ENCODE data around the gene KLF3.
A peak's percentile ranks its signal among the peaks of the same experiment; 100 is the strongest.

KLF3 gene

DNA sequence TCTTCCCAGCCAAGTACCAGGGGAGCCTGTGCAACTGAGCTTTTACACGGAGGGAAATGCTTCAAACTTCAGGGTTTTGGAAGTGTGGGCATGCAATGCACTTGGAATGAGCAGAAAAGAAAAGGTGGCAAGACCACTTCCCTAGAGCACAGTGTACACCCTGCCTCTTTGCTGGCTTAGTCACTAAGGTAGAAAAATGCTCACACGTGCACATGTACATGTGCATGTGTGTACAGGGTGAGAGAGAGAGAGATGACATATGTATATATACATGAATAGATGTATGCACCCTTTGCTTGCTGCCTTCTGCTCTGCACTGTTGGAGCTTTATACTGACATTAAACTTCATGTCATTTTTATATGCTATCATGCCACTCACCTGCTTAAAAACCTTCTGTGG is 7.9 kb upstream of the KLF3 start:
- no peak for DNase-seq

- DNase-seq: no peak
Observed at GRCh38 chr4:38659346-38659745, 4.7 kb upstream of the KLF3 start.

- DNase-seq: no peak
Observed at GRCh38 chr4:38660838-38661237, 3.2 kb upstream of the KLF3 start.

GRCh38 chr4:38661371-38661770 is 2.6 kb upstream of the KLF3 start:
- no peak for DNase-seq

GRCh38 chr4:38662522-38663089 is 1.4 kb upstream of the KLF3 start:
- no peak for DNase-seq

- DNase-seq: peak in 8 of 14 donors; percentile 66 to 92 (median 70)
Observed at GRCh38 chr4:38663090-38663800, 754 bp upstream of the KLF3 start.

DNA sequence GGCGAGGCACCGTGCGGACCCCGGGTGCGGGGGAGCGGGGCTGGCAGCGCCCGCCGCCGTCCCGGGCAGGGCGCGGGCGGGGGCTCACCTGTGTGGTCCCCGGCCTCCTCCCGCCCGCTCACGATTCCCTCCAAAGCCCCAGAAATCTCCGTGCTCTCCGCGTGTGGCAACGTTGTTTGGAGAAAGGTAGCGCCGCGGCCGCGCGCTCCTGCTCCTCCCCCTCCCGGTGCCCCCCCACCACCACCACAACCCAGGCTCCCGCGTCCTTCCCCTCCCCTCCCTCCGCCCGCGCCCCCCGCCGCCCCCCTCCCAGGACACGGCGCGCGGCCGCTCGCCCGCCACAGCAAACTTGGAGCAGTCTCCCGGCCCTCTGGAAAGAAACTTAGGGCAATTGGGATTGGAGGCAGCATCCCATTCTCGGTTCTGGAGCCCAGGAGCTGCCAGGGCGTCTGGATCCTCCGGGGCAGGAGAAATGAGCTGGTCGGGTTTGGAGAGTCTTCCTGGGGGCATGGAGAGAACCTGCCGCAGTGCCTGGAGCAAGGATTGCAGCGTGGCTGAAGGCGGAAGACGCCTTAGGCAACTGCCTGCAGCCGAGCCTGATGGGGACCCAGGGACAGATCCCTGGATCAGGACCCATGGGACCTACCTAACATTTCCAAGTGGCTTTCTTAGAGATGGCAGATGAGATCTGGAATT is 855 bp downstream of the KLF3 start:
- peak in 12 of 14 donors; percentile 44 to 85 (median 74) for DNase-seq

GRCh38 chr4:38665551-38666411 is 1.8 kb downstream of the KLF3 start:
- peak in 1 of 14 donors; percentile 26 for DNase-seq

DNA sequence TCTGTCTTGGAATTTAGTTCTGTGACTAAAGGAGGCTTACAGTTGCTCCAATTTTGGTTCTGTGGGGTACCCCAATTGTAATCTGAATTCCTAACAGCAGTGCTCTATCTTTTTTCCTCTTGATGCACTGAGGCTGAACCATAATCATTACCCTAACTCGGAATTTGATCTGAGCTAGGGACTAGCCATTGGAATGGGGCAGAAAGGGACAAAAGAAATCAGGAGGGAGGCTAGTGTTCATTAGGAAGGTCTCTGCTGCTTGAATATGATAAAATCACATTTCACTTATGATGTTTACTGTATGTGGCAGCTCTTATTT is 2.7 kb downstream of the KLF3 start:
- DNase-seq: peak in 2 of 14 donors; percentile 53 to 83

GRCh38 chr4:38667085-38667893 is 3.3 kb downstream of the KLF3 start:
- peak in 13 of 14 donors; percentile 26 to 81 (median 66) for DNase-seq

DNA sequence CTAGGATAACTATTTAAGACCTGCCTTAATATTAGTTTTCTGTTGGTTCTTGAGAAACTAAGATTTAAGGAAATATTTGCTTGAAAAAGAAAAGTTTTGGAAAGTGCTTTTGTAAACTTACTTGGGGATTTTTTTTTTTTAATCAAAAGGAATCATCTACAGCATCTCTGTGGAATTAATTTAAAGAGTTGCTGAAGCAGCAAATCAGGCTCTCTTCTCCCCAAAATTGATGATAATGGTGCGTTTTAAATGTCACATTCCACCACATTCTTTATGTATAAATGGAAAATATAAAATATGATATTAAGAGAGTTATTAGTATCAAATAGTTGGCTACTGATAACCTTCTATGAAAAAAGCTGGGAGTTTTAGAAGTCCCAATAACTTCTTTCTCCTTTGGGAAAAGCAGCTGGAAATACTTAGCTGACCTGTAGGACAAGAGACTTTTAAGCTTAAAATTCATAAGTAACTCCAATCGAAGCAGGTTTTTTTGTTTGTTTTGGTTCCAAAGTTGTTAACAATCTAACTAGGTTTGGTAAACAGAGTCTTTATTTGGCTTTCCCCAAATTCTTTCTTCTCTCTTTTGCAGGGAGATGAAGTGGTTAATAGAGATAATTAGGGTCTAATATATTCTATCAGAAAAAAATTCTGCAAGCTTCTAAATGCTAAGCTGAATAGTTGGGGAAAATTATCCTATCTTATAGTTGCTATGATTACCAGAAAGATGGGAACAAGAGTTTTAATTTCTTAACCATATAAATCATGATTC is 4.4 kb downstream of the KLF3 start:
- no peak for DNase-seq

GRCh38 chr4:38669208-38669607 is 5.2 kb downstream of the KLF3 start:
- DNase-seq: no peak

DNA sequence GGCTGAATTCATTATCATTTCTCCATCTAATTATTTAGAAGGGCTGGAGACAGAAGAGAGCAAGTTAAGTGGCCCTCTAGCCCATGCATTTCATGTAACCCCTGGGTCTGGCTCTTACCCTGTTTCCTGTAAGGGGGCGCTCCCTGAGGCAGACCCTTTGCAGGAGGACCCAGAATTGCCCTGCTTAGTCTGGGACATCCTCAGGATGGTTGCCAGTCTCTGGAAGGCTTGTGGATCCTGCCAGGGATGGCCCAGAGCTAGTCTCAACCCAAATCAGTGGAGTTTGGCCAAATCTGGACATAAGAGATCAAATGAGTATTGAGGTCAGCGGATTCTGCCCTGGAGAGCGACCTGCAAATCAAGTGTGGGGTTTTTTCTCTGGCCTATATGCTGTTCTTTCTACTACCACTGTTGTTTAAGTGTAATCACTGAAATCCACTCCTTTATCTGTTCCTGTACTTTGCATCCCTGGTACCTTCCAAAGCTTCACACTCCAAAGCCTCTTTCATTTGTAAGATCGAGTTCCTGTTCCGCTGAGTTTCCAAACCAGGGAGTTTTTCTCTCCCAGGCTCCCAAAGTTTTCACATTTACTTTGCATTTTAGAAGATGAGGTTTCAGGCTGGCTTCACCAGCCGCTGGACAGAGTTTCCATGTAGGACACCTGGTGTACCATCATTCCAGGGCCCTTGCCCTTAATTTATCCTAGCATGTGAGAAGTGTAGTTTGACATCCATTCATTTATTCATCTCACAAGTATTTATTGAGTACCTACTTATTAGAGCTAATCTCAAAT is 6.3 kb downstream of the KLF3 start:
- DNase-seq: no peak

DNA sequence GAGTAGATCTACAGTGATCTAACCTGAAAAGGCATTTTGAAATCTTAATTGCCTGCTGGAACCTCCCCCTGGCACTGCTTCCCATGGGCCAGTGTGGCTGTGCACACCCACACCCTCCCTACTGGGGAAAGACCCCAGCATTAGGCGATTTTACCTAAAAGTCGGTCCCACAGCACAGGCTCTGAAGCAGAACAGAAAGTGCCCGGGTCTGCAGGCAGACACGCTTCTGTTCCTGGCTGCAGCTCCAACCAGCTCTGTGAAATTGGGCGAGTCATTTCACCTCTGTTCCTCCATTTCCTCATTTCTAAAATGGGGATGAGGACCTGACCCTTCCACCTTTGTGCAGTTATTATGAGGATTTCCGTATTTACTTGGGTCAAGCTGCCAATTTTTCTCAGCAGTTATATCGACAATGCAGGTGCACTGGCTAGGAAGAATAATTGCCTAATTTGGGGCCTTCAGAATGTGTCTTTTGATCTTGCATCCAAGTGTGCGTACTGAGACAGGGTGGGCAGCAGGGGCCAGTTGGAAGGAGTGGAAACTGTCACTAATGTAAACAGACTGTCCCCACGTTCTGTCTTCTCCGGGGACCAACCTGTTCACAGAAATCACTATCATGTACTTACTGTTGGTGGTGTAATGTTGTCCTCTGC is 7.1 kb downstream of the KLF3 start:
- peak in 1 of 14 donors; percentile 11 for DNase-seq

DNA sequence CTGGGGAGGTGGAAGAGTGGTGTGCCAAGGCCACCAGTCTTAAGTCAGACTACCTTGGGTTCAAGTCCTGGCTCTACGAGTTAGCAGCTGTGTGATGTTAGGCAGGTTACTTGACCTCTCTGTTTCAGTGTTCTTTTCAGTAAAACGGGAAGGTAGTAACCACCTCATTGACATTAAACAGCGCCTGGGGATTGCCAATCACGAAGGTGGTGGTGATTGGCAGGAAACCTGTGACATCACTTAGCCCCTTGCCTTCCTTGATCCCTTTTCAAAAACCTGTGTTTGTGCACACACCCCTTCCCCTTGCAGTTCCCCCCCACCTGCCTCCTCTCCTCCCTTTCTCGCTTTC is 7.6 kb downstream of the KLF3 start:
- DNase-seq: no peak

GRCh38 chr4:38672074-38672396 is 8.0 kb downstream of the KLF3 start:
- DNase-seq: no peak

DNA sequence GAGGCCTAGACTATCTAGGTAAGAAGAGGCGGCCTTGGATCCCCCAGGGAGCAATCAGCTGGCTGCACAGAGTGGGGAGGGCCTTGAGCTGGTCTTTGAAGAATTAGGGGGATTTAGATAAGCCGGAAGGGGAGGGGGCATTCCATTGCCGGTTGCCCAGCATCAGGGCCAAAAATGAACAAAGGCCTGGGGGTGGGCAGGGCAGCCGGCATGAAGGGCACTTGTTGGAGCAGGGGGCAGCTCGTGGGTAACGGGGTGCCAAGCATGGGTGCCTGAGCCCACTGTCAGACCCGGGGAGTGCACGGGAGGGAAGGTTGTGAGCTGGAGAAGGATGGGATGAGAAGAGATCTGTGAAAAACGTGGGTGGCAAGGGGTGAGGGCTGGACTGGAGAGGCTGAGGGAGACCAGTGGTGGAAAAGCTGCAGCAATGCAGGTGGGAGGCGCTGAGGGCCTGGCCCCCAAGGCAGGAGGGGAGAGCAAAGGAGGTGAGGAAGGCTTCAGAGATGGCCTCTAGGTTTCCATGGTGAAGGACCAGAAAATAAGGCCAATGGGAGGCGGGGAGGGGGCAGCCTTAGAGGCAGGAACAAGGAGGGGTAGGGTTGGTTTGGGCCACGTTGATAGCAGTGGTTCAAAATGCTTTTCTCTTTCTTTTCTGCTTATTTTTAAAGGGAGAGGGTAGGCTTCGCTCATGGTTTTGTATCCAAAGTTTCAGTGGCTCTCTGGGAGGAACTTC is 8.6 kb downstream of the KLF3 start:
- DNase-seq: peak in 1 of 14 donors; percentile 29

GRCh38 chr4:38673130-38673978 is 9.4 kb downstream of the KLF3 start:
- peak in 2 of 14 donors; percentile 20 to 49 for DNase-seq

All from C1 segment of cervical spinal cord (tissue), 14 donors.